ENCODE measurements around the gene CCDC50. TPM values are rescaled to one million over a fixed set of nuclear protein-coding genes. Genes with fewer than 3 reads are reported as not detected.

The CCDC50 gene
- total and polyA plus RNA-seq, 2 of the 8 experiments (the other 6 are each of a cell fraction or from before 2014, with no cell fraction given): 7.3 to 19.2 TPM

GRCh38 chr3:191430103-191430502, 100.9 kb downstream of the CCDC50 start:
- Histone ChIP-seq H4K20me1 (replicated peaks in 1 of 2; ENCODE audit: control insufficient read depth in 1 of 2, insufficient read depth in 2 of 2, low read length in 2 of 2) (no peaks in the 10 kb centered on the region), H4K8ac (ENCODE audit: extremely low read depth, insufficient read depth, low read length) (no peak overlapping the region), H3K79me1 (ENCODE audit: low read depth, low read length) (no peaks in the 10 kb centered on the region), H2BK5ac (ENCODE audit: low read depth, low read length) (no peak overlapping the region), H2BK15ac (ENCODE audit: low read length) (no peak overlapping the region), H2AK5ac (ENCODE audit: low read depth, low read length) (no peak overlapping the region), H3K56ac (replicated peaks; ENCODE audit: insufficient read length, low read depth, low read length) (no peak overlapping the region), H3K79me2 (ENCODE audit: control insufficient read depth in 1 of 2, insufficient read depth in 2 of 2, low read length in 2 of 2) (no peaks in the 10 kb centered on the region), H2AFZ (ENCODE audit: low read length) (no peak overlapping the region), H3K23me2 (ENCODE audit: low read depth, low read length) (no peaks in the 10 kb centered on the region), H4K91ac (replicated peaks; ENCODE audit: insufficient read length, low read length) (no peak overlapping the region), H3K9ac (replicated peaks in 1 of 4; ENCODE audit: extremely low read depth in 1 of 4, low read depth in 3 of 4, low read length in 3 of 4) (no peak overlapping the region), H3K23ac (ENCODE audit: insufficient read length) (no peak overlapping the region), H3K9me3 (ENCODE audit: insufficient read depth in 2 of 2, low read depth in 1 of 2, low read length in 1 of 2) (peaks cover 0 to 3% of the 10 kb centered on the region in 2 experiments; a peak in 1 of 4 replicates), H3K18ac (ENCODE audit: extremely low read depth, low read length) (no peak overlapping the region), H2BK12ac (ENCODE audit: low read depth, low read length) (no peak overlapping the region), H3K4me1 (replicated peaks in 1 of 4; ENCODE audit: control insufficient read depth in 3 of 4, insufficient read depth in 4 of 4, low read length in 3 of 4) (no peaks in the 10 kb centered on the region), H2BK20ac (ENCODE audit: low read length) (no peak overlapping the region), H3K4me2 (ENCODE audit: insufficient read depth in 1 of 2, low read depth in 2 of 2, low read length in 2 of 2) (no peak overlapping the region), H3K27ac (ENCODE audit: low read depth, low read length) (no peak overlapping the region), H4K5ac (ENCODE audit: insufficient read length, low read depth, low read length) (no peak overlapping the region), H3K4ac (replicated peaks; ENCODE audit: insufficient read length, low read depth, low read length) (no peak overlapping the region), H3K4me3 (ENCODE audit: extremely low read depth in 1 of 4, insufficient read depth in 2 of 4, low read depth in 3 of 4, low read length in 4 of 4) (no peak overlapping the region), H3K14ac (ENCODE audit: insufficient read length) (no peak overlapping the region), H3K27me3 (replicated peaks in 1 of 4; ENCODE audit: control insufficient read depth in 3 of 4, extremely low read depth in 1 of 4, insufficient read depth in 3 of 4, low read length in 3 of 4) (no peaks in the 10 kb centered on the region), H3K36me3 (ENCODE audit: control insufficient read depth in 2 of 4, insufficient read depth in 4 of 4, low read length in 3 of 4) (no peaks in the 10 kb centered on the region), H2BK120ac (replicated peaks; ENCODE audit: low read depth, low read length) (no peak overlapping the region)
- 85% methylated on average over 4 of the region's 4 CpGs; no CpG with 5 or more reads in 1 of the 2 experiments for WGBS, 2 experiments (ENCODE audit: extremely low coverage in 1 of 2, insufficient coverage in 1 of 2, insufficient read length in 1 of 2, insufficient replicate concordance in 2 of 2, low coverage in 1 of 2, low lambda C conversion rate in 2 of 2, missing lambda C conversion rate in 1 of 2)
- TF ChIP-seq KDM4A (IDR thresholded peaks at IDR 0.05; ENCODE audit: low read depth, low read length, severe bottlenecking) (no peak), POU5F1 (IDR thresholded peaks at IDR 0.05; ENCODE audit: low read depth, low read length) (no peak), GTF2F1 (IDR thresholded peaks at IDR 0.05; ENCODE audit: borderline replicate concordance, low read depth, low read length) (no peak), SIRT6 (IDR thresholded peaks at IDR 0.05; ENCODE audit: low read length) (no peak), MAFK (IDR thresholded peaks at IDR 0.05; ENCODE audit: low read depth, low read length) (no peak), SAP30 (IDR thresholded peaks at IDR 0.05; ENCODE audit: insufficient read depth, insufficient replicate concordance, low read length) (no peak)
- ChIA-PET CTCF (ENCODE audit: partially characterized antibody) (interaction anchor here (1.0 kb wide), 1 partner anchor 12 kb away, joined by 5 read pairs; no protein-coding TSS in a partner anchor), POLR2A (ENCODE audit: partially characterized antibody) (no interaction called here)
- no peak for DNase-seq (ENCODE audit: low read depth in 1 of 2, low spot score in 2 of 2)
- FAIRE-seq: no peak

Measured in H1 (cell line).